ENCODE results near the gene PHF23.

- no peak for TF ChIP-seq CTCF (IDR thresholded peaks at IDR 0.05)
- no peak for TF ChIP-seq POLR2AphosphoS5 (IDR thresholded peaks at IDR 0.05)
These were observed 15.1 kb downstream of the PHF23 start for GRCh38 chr17:7224110-7224509.
